GM23338 (cell line): ENCODE results near the gene MOV10. TPM values are rescaled to one million over a fixed set of nuclear protein-coding genes. Genes with fewer than 3 reads are reported as not detected.
A peak's percentile ranks its signal among the peaks of the same experiment; 100 is the strongest.

Source experiments
- ATAC-seq: fragments of 200-7000 bp; cut with Tn5 transposase; 3 replicates; pipeline ENCODE4 v1.9.1; 2020
- DNase-seq: peaks from one replicate; pipeline ENCODE4 v3.0.0-alpha.2; 2015; ENCODE audit warnings: low spot score
- H2AFZ ChIP-seq: fragments of 200-600 bp; sonication (generic); 2 replicates; pipeline ENCODE4 v1.8.0; 2016; ENCODE audit warnings: antibody characterized with exemption, mild to moderate bottlenecking, moderate library complexity
- H3F3A ChIP-seq: fragments of 200-600 bp; sonication (generic); replicated peaks from 2 replicates; pipeline ENCODE4 v1.8.0; 2017; ENCODE audit warnings: antibody characterized with exemption, mixed run types, low read depth
- H3K27ac ChIP-seq: fragments of 200-600 bp; sonication (generic); 2 replicates; pipeline ENCODE4 v1.6.1; 2016; ENCODE audit warnings: low read depth
- H3K27me3 ChIP-seq: fragments of 200-600 bp; sonication (generic); 2 replicates; pipeline ENCODE4 v1.8.0; 2016; ENCODE audit warnings: mild to moderate bottlenecking, mixed run types, moderate library complexity; ENCODE audit not compliant: insufficient read depth
- H3K36me3 ChIP-seq: fragments of 200-600 bp; sonication (generic); 2 replicates; pipeline ENCODE4 v1.8.0; 2016; ENCODE audit warnings: mild to moderate bottlenecking; ENCODE audit not compliant: insufficient read depth
- H3K4me1 ChIP-seq: fragments of 200-600 bp; sonication (generic); 2 replicates; pipeline ENCODE4 v1.8.0; 2016; ENCODE audit warnings: mild to moderate bottlenecking, moderate library complexity; ENCODE audit not compliant: insufficient read depth
- H3K4me2 ChIP-seq: fragments of 200-600 bp; sonication (generic); 2 replicates; pipeline ENCODE4 v1.7.1; 2017; ENCODE audit warnings: mixed run types
- H3K4me3 ChIP-seq: fragments of 200-600 bp; sonication (generic); 2 replicates; pipeline ENCODE4 v1.6.1; 2016; ENCODE audit warnings: mixed run types
- H3K79me2 ChIP-seq: fragments of 200-600 bp; sonication (generic); replicated peaks from 2 replicates; pipeline ENCODE4 v1.8.0; 2017; ENCODE audit warnings: mild to moderate bottlenecking; ENCODE audit not compliant: insufficient read depth
- H3K9me2 ChIP-seq: fragments of 200-600 bp; sonication (generic); 2 replicates; pipeline ENCODE4 v1.8.0; 2017; ENCODE audit not compliant: insufficient read depth
- H4K20me1 ChIP-seq: fragments of 200-600 bp; sonication (generic); replicated peaks from 2 replicates; pipeline ENCODE4 v1.8.0; 2017; ENCODE audit warnings: mild to moderate bottlenecking; ENCODE audit not compliant: insufficient read depth
- H3K27ac Mint-ChIP-seq: 2 replicates; pipeline ENCODE4 v1.8.0; 2020; ENCODE audit warnings: inconsistent platforms, mild to moderate bottlenecking, moderate library complexity, mixed read lengths
- H3K27me3 Mint-ChIP-seq: 3 replicates; pipeline ENCODE4 v1.8.0; 2022; ENCODE audit warnings: low read depth, mild to moderate bottlenecking, moderate library complexity, mixed read lengths, inconsistent platforms; ENCODE audit not compliant: insufficient read depth, poor library complexity
- H3K36me3 Mint-ChIP-seq: 3 replicates; pipeline ENCODE4 v1.8.0; 2021; ENCODE audit warnings: low read depth, mild to moderate bottlenecking, inconsistent platforms, moderate library complexity, mixed read lengths
- H3K4me1 Mint-ChIP-seq: 3 replicates; pipeline ENCODE4 v1.8.0; 2020; ENCODE audit warnings: mild to moderate bottlenecking, inconsistent platforms, mixed read lengths
- H3K4me3 Mint-ChIP-seq: 3 replicates; pipeline ENCODE4 v1.8.0; 2021; ENCODE audit warnings: moderate library complexity, mild to moderate bottlenecking, inconsistent platforms, mixed read lengths
- H3K9me3 Mint-ChIP-seq: 3 replicates; pipeline ENCODE4 v1.8.0; 2020; ENCODE audit warnings: moderate library complexity, mild to moderate bottlenecking, inconsistent platforms, mixed read lengths
- CREB1 ChIP-seq: fragments of 250-450 bp; sonication (Bioruptor Pico); IDR thresholded peaks from 2 replicates; pipeline ENCODE4 v1.5.0; 2020; ENCODE audit warnings: low read depth, mild to moderate bottlenecking, moderate library complexity
- CTCF ChIP-seq, 2 experiments: fragments of 200-600 bp in 1 of 2; sonication (generic) in 1 of 2; conservative IDR thresholded peaks; 2 replicates each; pipeline versions ENCODE4 v1.5.1 to v1.6.1; 2016 to 2017; ENCODE audit warnings: antibody characterized with exemption in 2 of 2, low read depth in 2 of 2, mild to moderate bottlenecking in 2 of 2, moderate library complexity in 1 of 2
- ETS1 ChIP-seq: IDR thresholded peaks from 2 replicates; pipeline ENCODE4 v1.6.1; 2016; ENCODE audit warnings: antibody characterized with exemption
- EZH2phosphoT487 ChIP-seq: fragments of 200-600 bp; sonication (generic); IDR thresholded peaks from one replicate; pipeline ENCODE4 v1.8.1; 2018; ENCODE audit warnings: antibody characterized with exemption; ENCODE audit not compliant: unreplicated experiment
- JUNB ChIP-seq: IDR thresholded peaks from one replicate; pipeline ENCODE4 v1.6.1; 2016; ENCODE audit warnings: antibody characterized with exemption; ENCODE audit not compliant: unreplicated experiment
- NANOG ChIP-seq: IDR thresholded peaks from 2 replicates; pipeline ENCODE4 v1.6.1; 2016; ENCODE audit warnings: antibody characterized with exemption, borderline replicate concordance
- REST ChIP-seq: IDR thresholded peaks from one replicate; pipeline ENCODE4 v1.6.1; 2018; ENCODE audit warnings: antibody characterized with exemption; ENCODE audit not compliant: unreplicated experiment
- ZNF331 ChIP-seq: fragments of 250-450 bp; sonication (Bioruptor Pico); IDR thresholded peaks from 2 replicates; pipeline ENCODE4 v1.5.0; 2020; ENCODE audit warnings: low read depth, mild to moderate bottlenecking, moderate library complexity
- ZNF462 ChIP-seq: fragments of 250-450 bp; sonication (Bioruptor Pico); IDR thresholded peaks from 2 replicates; pipeline ENCODE4 v1.5.0; 2020; ENCODE audit warnings: mild to moderate bottlenecking, moderate library complexity
- polyA plus RNA-seq: library from polyadenylated mRNA; unstranded; fragments of >200 nt; fragmentation: Nextera tagmentation; extraction: Ambion mirVana; gene quantifications from 2 replicates; pipeline ENCODE4 v1.2.1, GENCODE V29; 2016
- total RNA-seq: library from RNA; depleted of rRNA; stranded (reverse); fragments of >200 nt; shearing (Covaris generic); gene quantifications from 2 replicates; pipeline ENCODE4 v1.2.3, GENCODE V29; 2014

MOV10 gene
- total and polyA plus RNA-seq, 2 experiments from 2014 or later, result 53.6 to 77.6 TPM

GRCh38 chr1:112713466-112714312, 39.2 kb downstream of the MOV10 start:
- no peaks in the 10 kb centered on the region for H3K9me3 Mint-ChIP-seq
- peaks cover 12% of the 10 kb centered on the region; the same call in 2 of the 3 replicates for H3K36me3 Mint-ChIP-seq
- peak; percentile 0; the same call in 2 of the 3 replicates for ATAC-seq
- no peaks in the 10 kb centered on the region; the same call in 1 of the 2 replicates for H4K20me1 ChIP-seq
- H3K36me3 ChIP-seq, result no peaks in the 10 kb centered on the region; the same call in 1 of the 2 replicates
- no peak overlapping the region for H3K27ac Mint-ChIP-seq
- H3K4me2 ChIP-seq, result peak overlapping the region; percentile 99
- H3K4me1 Mint-ChIP-seq, result peaks cover 48% of the 10 kb centered on the region
- no peaks in the 10 kb centered on the region for H3K9me2 ChIP-seq
- peaks cover 27% of the 10 kb centered on the region for H3K4me1 ChIP-seq
- H2AFZ ChIP-seq, result peak overlapping the region; percentile 96; the same call in 1 of the 2 replicates
- no peak overlapping the region for H3K27ac ChIP-seq
- H3K4me3 ChIP-seq, result peak overlapping the region; percentile 95
- no peak for TF ChIP-seq CREB1 (CRISPR knock-in tag)
- TF ChIP-seq JUNB, result no peak
- no peak for TF ChIP-seq ZNF462 (CRISPR knock-in tag)
- TF ChIP-seq NANOG, result no peak
- no peak for TF ChIP-seq REST
- no peak for TF ChIP-seq EZH2phosphoT487
- TF ChIP-seq ZNF331 (CRISPR knock-in tag), result no peak
- no peak for TF ChIP-seq ETS1
- TF ChIP-seq CTCF (conservative IDR thresholded peaks at IDR 0.05; ENCODE audit: low read depth in 2 of 2), result no peak
- no peaks in the 10 kb centered on the region for H3K79me2 ChIP-seq
- H3K4me3 Mint-ChIP-seq, result peak overlapping the region; percentile 87
- peaks cover 31% of the 10 kb centered on the region for H3K27me3 ChIP-seq
- peak; percentile 58 for DNase-seq
- H3K27me3 Mint-ChIP-seq, result peaks cover 44% of the 10 kb centered on the region
- H3F3A ChIP-seq, result peaks cover 7% of the 10 kb centered on the region
